ENCODE data around the gene TCHHL1.
"Not testable (repeated sequence)": the region's sequence is repeated elsewhere in the genome, so short reads cannot be mapped to it uniquely, and the experiment has no call there.

The TCHHL1 gene

GRCh38 chr1:152104854-152105253 is 16.0 kb upstream of the TCHHL1 start:
- H3K4me3 ChIP-seq: no peak overlapping the region
- H3K27ac ChIP-seq: no peak overlapping the region

GRCh38 chr1:152096931-152097330 is 8.1 kb upstream of the TCHHL1 start:
- no peak overlapping the region for H3K4me3 ChIP-seq
- no peak overlapping the region for H3K27ac ChIP-seq

DNA sequence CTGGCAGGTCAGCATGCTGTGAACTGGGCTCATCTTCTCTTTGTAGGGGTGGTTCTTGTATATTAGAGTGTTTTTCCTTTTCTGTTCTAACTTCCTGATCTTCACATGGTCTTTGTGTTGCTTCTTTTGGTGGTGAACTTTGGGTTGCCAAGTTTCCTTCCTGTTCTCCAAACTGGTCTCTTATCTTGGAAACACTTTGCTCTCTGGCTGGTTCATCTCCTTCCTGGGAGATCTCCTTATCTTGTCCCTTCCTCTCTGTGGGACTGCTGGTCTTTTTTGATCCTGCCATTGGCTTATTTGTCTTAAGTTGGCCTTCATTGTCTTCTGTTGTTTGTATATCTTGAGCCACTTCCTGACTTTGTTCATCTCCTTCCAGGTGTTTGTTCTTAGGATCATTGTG is 2.1 kb downstream of the TCHHL1 start:
- Histone ChIP-seq H3K4me3 (no peak overlapping the region), H3K27ac (no peak overlapping the region)

- H3K4me3 ChIP-seq: no peak overlapping the region
- H3K27ac ChIP-seq: no peak overlapping the region
Observed at GRCh38 chr1:152084853-152085252, 4.0 kb downstream of the TCHHL1 start.

- H3K4me3 ChIP-seq, H3K27ac ChIP-seq: not testable (repeated sequence)
Observed at GRCh38 chr1:152081026-152081425, 7.8 kb downstream of the TCHHL1 start.

- not testable (repeated sequence) for H3K27ac ChIP-seq, H3K4me3 ChIP-seq
Observed at GRCh38 chr1:152080494-152080893, 8.4 kb downstream of the TCHHL1 start.

GRCh38 chr1:152078831-152079441 is 9.9 kb downstream of the TCHHL1 start:
- H3K27ac ChIP-seq: no peak overlapping the region
- H3K4me3 ChIP-seq: no peak overlapping the region

DNA sequence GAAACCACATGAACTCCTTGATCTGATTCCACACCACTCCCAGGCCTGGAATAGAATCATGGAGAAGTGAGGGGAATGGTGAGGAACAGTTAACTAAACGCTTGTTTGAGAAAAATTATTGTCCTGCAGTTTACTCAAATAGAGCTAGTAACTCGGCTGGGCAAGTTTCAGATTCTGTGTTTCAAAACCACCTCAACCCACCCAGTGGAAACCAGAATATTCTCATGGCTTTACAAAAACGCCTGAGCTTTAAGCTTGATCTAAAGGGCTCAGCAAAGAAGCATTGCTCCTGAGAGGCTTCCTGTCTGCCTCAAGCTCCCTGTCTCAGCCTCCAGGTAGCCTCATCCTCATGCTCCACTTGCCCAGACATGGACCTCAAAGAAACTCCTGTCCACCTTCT is 16.6 kb downstream of the TCHHL1 start:
- Histone ChIP-seq H3K4me3 (no peak overlapping the region), H3K27ac (no peak overlapping the region)

DNA sequence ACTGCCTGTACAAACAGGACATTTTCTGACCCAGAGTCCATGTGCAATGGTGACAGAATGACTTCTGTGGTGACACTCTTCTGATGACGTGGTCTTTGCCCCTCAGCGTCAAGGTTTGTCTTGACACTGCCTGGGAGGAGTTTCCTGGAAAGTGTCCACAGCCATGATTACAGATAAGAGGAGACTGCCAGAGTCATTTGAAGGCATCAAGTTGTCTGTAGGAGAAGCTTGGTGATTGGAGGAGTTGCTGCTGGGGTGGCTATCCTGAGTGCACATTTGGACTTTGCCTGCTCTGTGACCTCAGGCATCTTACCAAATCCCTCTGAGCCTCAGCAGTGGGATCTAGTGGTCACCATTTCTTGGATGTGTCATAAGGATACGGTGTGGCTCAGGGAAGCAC is 17.7 kb downstream of the TCHHL1 start:
- Histone ChIP-seq H3K4me3 (no peak overlapping the region), H3K27ac (no peak overlapping the region)

- no peak overlapping the region for H3K4me3 ChIP-seq
- H3K27ac ChIP-seq: no peak overlapping the region
Observed at GRCh38 chr1:152067929-152068328, 20.9 kb downstream of the TCHHL1 start.

DNA sequence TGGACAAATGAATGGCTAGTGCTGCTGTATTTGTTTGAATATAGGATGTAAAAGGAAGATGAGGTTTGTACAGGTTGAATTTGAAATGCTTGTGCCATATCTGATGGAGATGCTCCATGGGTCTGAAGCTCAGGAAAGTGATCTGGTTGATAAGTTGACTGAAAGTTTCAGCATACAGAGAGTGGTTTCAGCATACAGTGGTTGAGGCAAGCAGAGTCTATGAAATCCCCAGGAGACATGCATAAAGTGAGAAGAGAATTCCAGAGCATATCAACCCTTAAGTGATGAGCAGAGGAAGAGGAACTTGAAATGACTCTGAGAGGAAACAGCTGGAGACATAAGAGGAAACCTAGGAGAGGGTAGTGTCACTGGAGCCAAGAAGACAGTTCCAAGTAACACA is 21.7 kb downstream of the TCHHL1 start:
- Histone ChIP-seq H3K27ac (no peak overlapping the region), H3K4me3 (no peak overlapping the region)

DNA sequence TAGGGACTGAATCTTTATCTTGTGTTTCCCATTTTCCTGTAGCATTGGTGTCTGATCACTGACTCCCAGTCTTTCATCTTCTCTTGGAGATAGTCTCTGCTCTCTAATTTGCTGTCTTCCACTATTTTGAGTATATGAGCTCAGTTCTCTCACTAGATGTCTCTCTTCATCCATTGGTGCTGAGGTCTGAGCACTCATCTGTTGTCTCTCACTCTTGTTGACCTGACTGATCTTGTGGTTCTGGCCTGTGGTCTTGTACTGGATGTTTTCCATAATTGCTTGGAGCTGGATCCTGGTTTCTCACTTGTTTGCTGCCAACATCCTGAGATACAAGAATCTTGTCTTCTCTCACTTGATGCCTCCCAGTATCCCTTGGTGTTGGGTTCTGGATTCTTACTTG is 26.9 kb downstream of the TCHHL1 start:
- Histone ChIP-seq H3K27ac (no peak overlapping the region), H3K4me3 (no peak overlapping the region)

GRCh38 chr1:152053375-152053774 is 35.5 kb downstream of the TCHHL1 start:
- no peak overlapping the region for H3K4me3 ChIP-seq
- no peak overlapping the region for H3K27ac ChIP-seq

GRCh38 chr1:152052606-152053005 is 36.3 kb downstream of the TCHHL1 start:
- Histone ChIP-seq H3K4me3 (no peak overlapping the region), H3K27ac (no peak overlapping the region)

DNA sequence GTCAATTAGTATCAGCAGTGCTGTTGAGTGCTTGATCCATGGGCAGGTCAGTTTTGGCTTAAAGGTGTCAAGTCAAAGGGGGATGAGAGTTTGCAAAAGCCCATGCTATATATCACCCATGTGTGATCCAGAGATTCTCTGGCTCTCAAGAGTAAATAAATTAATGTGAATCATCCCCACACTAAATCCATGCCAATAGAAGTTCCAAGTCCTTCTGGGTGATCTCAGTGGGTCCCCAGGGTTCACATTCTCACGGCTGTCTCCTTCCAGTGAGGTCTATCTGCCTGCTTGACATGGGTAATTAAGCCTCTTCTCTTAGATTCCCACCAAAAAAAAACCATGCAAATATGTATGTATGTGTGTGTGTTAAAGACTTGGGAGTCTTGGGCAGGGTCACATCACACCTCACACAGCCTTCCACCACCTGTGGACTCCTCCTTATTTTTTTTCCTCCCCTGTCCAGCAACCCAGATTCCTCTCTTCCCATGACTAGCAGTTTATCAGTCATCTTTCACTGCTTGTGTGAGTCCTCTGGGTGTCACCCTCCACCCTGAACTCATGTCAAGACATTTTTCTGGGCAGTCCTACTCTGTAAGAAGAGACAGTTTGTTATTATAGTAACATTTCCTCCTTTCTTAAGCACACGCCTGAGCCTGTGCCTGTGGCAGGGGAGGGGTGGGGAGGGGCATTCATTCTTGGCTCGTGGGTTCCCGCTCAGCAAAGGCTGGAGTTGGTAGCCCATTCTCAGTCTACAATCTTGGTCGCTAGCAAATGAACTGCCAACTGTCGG is 37.8 kb downstream of the TCHHL1 start:
- H3K27ac ChIP-seq: peak overlapping the region in 17 of 21 experiments; percentile 1 to 92 (median 42)
- no peak overlapping the region for H3K4me3 ChIP-seq

DNA sequence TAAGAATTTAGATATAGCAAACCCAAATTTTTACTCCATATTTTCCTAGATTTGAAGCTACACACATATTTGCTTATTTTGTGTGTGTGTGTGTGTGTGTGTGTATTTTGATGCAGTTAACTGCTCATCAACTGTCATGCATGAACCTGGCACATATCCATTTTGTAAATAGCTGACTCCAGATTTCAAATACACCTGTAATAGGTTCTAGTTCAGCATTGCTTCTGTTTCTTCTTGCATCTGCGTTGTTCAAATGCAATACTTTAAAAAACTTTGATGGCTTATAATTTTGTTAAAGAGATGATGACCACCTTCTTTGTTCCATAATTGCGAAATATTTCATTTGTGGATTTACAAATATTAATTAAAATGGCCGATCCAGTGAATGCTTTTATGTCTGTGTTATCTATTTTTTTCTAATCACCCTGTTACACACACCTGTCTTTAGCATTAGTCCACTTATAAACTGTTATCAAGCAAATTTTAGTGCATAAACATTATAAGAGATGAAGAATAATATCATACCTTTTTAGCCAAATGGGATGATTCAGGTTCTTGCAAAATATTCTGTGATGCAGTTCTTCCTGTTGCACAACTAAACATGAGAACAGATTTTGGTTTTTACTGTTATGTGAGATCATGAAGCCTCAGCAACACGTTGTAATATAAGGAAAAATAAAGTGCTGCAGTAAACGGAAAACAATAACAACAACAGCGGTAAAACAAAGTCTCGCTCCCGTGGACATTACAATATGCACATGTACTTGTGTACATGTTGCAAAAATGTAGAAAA is 39.4 kb downstream of the TCHHL1 start:
- peak overlapping the region in 17 of 21 experiments; percentile 87 to 97 (median 95) for H3K27ac ChIP-seq
- H3K4me3 ChIP-seq: no peak overlapping the region

DNA sequence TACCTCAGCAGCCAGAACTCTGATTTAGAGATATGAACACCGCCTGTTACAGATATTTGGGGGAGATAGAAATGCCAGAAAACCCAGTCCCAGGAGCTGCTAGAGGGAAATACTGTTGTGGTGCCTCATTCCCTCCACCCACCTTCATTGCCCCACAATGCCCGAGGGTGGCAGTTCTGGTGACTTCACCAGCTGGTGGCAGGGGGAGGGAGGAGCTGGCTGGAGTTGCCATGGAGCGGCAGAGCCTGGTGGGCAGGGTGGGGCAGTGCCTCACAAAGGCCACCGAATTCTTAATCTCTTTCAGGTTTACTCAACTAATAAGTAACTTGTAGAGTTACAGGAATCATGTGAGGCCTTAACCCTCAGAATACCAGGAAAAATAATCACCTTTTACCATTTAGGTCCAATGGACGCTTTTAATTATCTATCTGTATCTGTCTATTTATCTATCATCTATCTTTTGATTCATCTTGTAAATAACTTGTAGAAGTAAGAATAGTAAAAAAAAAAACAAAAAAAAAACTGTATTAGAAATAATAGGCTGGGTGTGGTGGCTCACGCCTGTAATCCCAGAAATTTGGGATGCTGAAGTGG is 40.4 kb downstream of the TCHHL1 start:
- peak overlapping the region in 2 of 7 experiments; percentile 3 to 18 for H3K4me3 ChIP-seq
- H3K27ac ChIP-seq: peak overlapping the region; percentile 75 to 98 (median 94)

- H3K27ac ChIP-seq: peak overlapping the region; percentile 75 to 98 (median 94)
- H3K4me3 ChIP-seq: peak overlapping the region in 4 of 7 experiments; percentile 3 to 18 (median 13)
Observed at GRCh38 chr1:152047730-152048415, 41.0 kb downstream of the TCHHL1 start.

GRCh38 chr1:152047413-152047729 is 41.5 kb downstream of the TCHHL1 start:
- H3K27ac ChIP-seq: peak overlapping the region; percentile 75 to 98 (median 94)
- peak overlapping the region in 4 of 7 experiments; percentile 3 to 18 (median 13) for H3K4me3 ChIP-seq

- H3K4me3 ChIP-seq: no peak overlapping the region
- H3K27ac ChIP-seq: peak overlapping the region in 1 of 21 experiments; percentile 4
Observed at GRCh38 chr1:152044386-152044785, 44.5 kb downstream of the TCHHL1 start.

Data from skin epidermis (tissue), 12 donors.